ENCODE data around the gene CYP2A6. TPM values are rescaled to one million over a fixed set of nuclear protein-coding genes. Genes with fewer than 3 reads are reported as not detected.

CYP2A6 gene
- total RNA-seq, 1 experiment from 2014 or later = 0.28 TPM

GRCh38 chr19:40802300-40803169 is 47.7 kb downstream of the CYP2A6 start:
- no peaks in the 10 kb centered on the region for H3K9me3 ChIP-seq (ENCODE audit: control insufficient read depth, low read depth, low read length)
- peaks cover 4% of the 10 kb centered on the region for H4K20me1 ChIP-seq (ENCODE audit: control insufficient read depth, insufficient read depth, insufficient read length)
- no peak overlapping the region for H3K9ac ChIP-seq (ENCODE audit: extremely low read depth, insufficient read length, low read length)
- TF ChIP-seq CTCF (conservative IDR thresholded peaks at IDR 0.05) = no peak
- H4K8ac ChIP-seq (replicated peaks; ENCODE audit: insufficient read length, low read depth, low read length) = no peak overlapping the region
- no peaks in the 10 kb centered on the region for H3K27me3 ChIP-seq (ENCODE audit: insufficient read depth, low read length)
- no peak overlapping the region for H2BK20ac ChIP-seq (ENCODE audit: low read depth, low read length, poor library complexity, severe bottlenecking)
- H2BK120ac ChIP-seq (ENCODE audit: low read depth, low read length, poor library complexity, severe bottlenecking) = no peak overlapping the region
- no peak overlapping the region for H2BK5ac ChIP-seq (ENCODE audit: insufficient read length, low read length)
- Mint-ChIP-seq H3K9me3 (no peaks in the 10 kb centered on the region; a peak in 2 of 5 replicates), H3K4me1 (peaks cover 61 to 73% of the 10 kb centered on the region in 2 experiments), H3K36me3 (ENCODE audit: insufficient read depth in 1 of 3, low read depth in 3 of 3) (peaks cover 23 to 56% (median 45%) of the 10 kb centered on the region in 3 experiments; a peak in 6 of 7 replicates), H3K4me3 (peak overlapping the region; percentile 65 to 93), H3K27me3 (ENCODE audit: low read depth) (no peaks in the 10 kb centered on the region; the same call in none of the 2 replicates), H3K27ac (peak overlapping the region; percentile 20 to 84 (median 56); a peak in 5 of 7 replicates)
- H3K4me1 ChIP-seq (ENCODE audit: insufficient read depth, low read length) = peaks cover 15% of the 10 kb centered on the region
- no peak overlapping the region for H3T11ph ChIP-seq (ENCODE audit: low read length)
- H2BK12ac ChIP-seq (ENCODE audit: insufficient read length, low read depth, low read length) = no peak overlapping the region
- no peak overlapping the region for H4K91ac ChIP-seq (ENCODE audit: insufficient read length, low read depth, low read length)
- H3K79me2 ChIP-seq (ENCODE audit: insufficient read depth, low read length) = peaks cover 22% of the 10 kb centered on the region; the same call in 1 of the 2 replicates
- H3K79me1 ChIP-seq (ENCODE audit: insufficient read depth, low read depth, low read length, poor library complexity, severe bottlenecking) = peaks cover 8% of the 10 kb centered on the region
- H3K4ac ChIP-seq (ENCODE audit: low read depth, low read length) = no peak overlapping the region
- no peak overlapping the region for H3K56ac ChIP-seq (ENCODE audit: insufficient read length, low read depth, low read length)
- no CpG with 5 or more reads among the region's 11 CpGs for WGBS (ENCODE audit: extremely low coverage, insufficient read length, low lambda C conversion rate)
- H3K27ac ChIP-seq (ENCODE audit: insufficient read length, low read depth, low read length) = no peak overlapping the region
- no peak overlapping the region; the same call in 1 of the 2 replicates for H3K14ac ChIP-seq (ENCODE audit: insufficient read depth, low read length)
- peak overlapping the region; percentile 22 for H3K4me2 ChIP-seq (ENCODE audit: insufficient read depth, insufficient read length, low read length)
- H2BK15ac ChIP-seq (ENCODE audit: low read depth, low read length) = no peak overlapping the region; the same call in 1 of the 2 replicates
- no peak overlapping the region for H3K23ac ChIP-seq (ENCODE audit: insufficient read length, low read depth, low read length)
- no peak overlapping the region for H3K18ac ChIP-seq (ENCODE audit: insufficient read length, low read depth, low read length)
- no peak overlapping the region for H4K5ac ChIP-seq (ENCODE audit: insufficient read length, low read depth, low read length)
- H2AFZ ChIP-seq (ENCODE audit: low read length) = no peak overlapping the region
- no peak for DNase-seq
- H3K23me2 ChIP-seq (ENCODE audit: insufficient read length, low read depth, low read length, poor library complexity, severe bottlenecking) = peaks cover 9% of the 10 kb centered on the region
- no peak overlapping the region for H2AK5ac ChIP-seq (ENCODE audit: insufficient read length, low read length)
